ENCODE measurements around the gene ZNF391.
"Not testable (repeated sequence)": the region's sequence is repeated elsewhere in the genome, so short reads cannot be mapped to it uniquely, and the experiment has no call there.

DNA sequence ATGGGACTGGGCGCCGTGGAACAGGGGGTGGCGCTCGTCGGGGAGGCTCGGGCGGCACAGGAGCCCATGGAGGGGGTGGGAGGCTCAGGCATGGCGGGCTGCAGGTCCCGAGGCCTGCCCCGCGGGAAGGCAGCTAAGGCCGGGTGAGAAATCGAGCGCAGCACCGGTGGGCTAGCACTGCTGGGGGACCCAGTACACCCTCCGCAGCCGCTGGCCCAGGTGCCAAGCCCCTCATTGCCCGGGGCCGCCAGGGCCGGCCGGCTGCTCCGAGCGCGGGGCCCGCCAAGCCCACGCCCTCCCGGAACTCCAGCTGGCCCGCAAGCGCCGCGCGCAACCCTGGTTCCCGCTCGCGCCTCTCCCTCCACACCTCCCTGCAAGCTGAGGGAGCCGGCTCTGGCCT, 36.3 kb downstream of the ZNF391 start:
- TF ChIP-seq CTCF (IDR thresholded peaks at IDR 0.05 in 8 of 11, conservative IDR thresholded peaks at IDR 0.05 in 3 of 11); POLR2A (IDR thresholded peaks at IDR 0.05); POLR2AphosphoS5 (IDR thresholded peaks at IDR 0.05): not testable (repeated sequence)
